NCI-H2107 (cell line): ENCODE results near the gene FGF23.
"Not testable (repeated sequence)": the region's sequence is repeated elsewhere in the genome, so short reads cannot be mapped to it uniquely, and the experiment has no call there.

Experiments used
- DNase-seq: peaks from one replicate; lab custom pipeline; 2025; lab: John Stamatoyannopoulos, UW

Gene FGF23

GRCh38 chr12:4379405-4379804, at the start of gene FGF23:
TSS of gene FGF23 (minus strand) at chr12:4379712. CDS start at chr12:4379582, 130 bp downstream.
- peak; percentile 6 for DNase-seq

GRCh38 chr12:4424422-4424821, 44.9 kb upstream of the FGF23 start:
- DNase-seq, result no peak

GRCh38 chr12:4423528-4424195, 44.1 kb upstream of the FGF23 start:
- DNase-seq, result no peak

GRCh38 chr12:4422985-4423384, 43.5 kb upstream of the FGF23 start:
- no peak for DNase-seq

- peak; percentile 30 for DNase-seq
Measured at GRCh38 chr12:4421590-4422031, 42.1 kb upstream of the FGF23 start.

GRCh38 chr12:4420138-4420670, 40.7 kb upstream of the FGF23 start:
- DNase-seq, result no peak

- DNase-seq, result no peak
Measured at GRCh38 chr12:4418913-4419312, 39.4 kb upstream of the FGF23 start.

- DNase-seq, result no peak
Measured at GRCh38 chr12:4417936-4418335, 38.4 kb upstream of the FGF23 start.

- no peak for DNase-seq
Measured at GRCh38 chr12:4417455-4417854, 37.9 kb upstream of the FGF23 start.

GRCh38 chr12:4416276-4416675, 36.8 kb upstream of the FGF23 start:
- no peak for DNase-seq

GRCh38 chr12:4412465-4412864, 33.0 kb upstream of the FGF23 start:
- no peak for DNase-seq

- no peak for DNase-seq
Measured at GRCh38 chr12:4412056-4412455, 32.5 kb upstream of the FGF23 start.

GRCh38 chr12:4407136-4407535, 27.6 kb upstream of the FGF23 start:
- DNase-seq, result no peak

- not testable (repeated sequence) for DNase-seq
Measured at GRCh38 chr12:4404877-4405637, 25.5 kb upstream of the FGF23 start.

GRCh38 chr12:4402996-4403395, 23.5 kb upstream of the FGF23 start:
- no peak for DNase-seq

- no peak for DNase-seq
Measured at GRCh38 chr12:4401117-4401516, 21.6 kb upstream of the FGF23 start.

GRCh38 chr12:4395818-4396217, 16.3 kb upstream of the FGF23 start:
- DNase-seq, result no peak

- DNase-seq, result no peak
Measured at GRCh38 chr12:4393211-4393610, 13.7 kb upstream of the FGF23 start.

- DNase-seq, result no peak
Measured at GRCh38 chr12:4392223-4392742, 12.8 kb upstream of the FGF23 start.

- no peak for DNase-seq
Measured at GRCh38 chr12:4388662-4389061, 9.2 kb upstream of the FGF23 start.

GRCh38 chr12:4388032-4388431, 8.5 kb upstream of the FGF23 start:
- no peak for DNase-seq

- no peak for DNase-seq
Measured at GRCh38 chr12:4387607-4388006, 8.1 kb upstream of the FGF23 start.

GRCh38 chr12:4386801-4387200, 7.3 kb upstream of the FGF23 start:
- no peak for DNase-seq
